Measurements from ENCODE around the gene PRKACA.

DNA sequence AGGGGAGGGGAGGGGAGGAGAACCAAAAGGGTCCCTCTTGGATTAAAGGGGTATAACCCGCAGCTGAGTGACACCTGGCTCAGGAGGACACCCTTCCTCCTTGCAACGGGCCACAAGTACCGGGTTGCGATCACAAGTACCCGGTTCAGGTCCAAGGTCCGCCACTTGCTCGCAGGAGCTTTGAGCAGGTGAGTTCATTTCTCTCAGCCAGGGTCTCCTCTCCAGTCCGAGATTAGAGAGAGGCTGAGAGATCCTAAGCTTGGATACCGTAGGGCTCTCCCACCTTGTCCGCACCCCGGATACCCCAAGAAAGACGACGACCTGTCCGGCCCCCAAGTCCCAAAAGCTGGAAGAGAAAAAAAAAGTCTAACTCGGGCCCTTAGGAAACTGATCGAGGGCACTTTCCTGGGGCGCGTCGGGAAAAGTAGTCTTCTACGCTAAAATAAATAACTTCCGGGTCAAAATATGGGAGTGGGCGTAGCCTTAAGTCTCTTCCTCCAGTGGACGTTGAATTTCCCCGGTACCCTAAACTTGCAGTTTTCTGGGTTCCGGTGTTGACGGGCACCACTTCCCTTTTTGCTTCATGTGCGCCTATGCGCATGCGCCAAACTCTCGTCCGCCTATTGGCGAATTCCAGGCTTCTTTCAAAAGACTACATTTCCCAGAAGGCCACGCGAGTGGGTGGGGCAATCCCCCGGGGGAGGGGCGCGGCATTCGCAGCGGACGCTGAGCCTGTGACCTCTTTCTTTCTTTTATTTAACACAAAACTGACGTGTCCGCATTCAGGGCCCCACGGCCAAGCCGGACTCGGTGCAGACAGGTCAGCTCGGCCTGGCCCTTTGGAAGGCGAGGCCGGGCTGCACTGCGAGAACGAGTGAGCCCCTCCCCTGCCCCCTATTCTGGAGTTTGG lies 36.4 kb downstream of the PRKACA start:
- TF ChIP-seq, protein P1, sequence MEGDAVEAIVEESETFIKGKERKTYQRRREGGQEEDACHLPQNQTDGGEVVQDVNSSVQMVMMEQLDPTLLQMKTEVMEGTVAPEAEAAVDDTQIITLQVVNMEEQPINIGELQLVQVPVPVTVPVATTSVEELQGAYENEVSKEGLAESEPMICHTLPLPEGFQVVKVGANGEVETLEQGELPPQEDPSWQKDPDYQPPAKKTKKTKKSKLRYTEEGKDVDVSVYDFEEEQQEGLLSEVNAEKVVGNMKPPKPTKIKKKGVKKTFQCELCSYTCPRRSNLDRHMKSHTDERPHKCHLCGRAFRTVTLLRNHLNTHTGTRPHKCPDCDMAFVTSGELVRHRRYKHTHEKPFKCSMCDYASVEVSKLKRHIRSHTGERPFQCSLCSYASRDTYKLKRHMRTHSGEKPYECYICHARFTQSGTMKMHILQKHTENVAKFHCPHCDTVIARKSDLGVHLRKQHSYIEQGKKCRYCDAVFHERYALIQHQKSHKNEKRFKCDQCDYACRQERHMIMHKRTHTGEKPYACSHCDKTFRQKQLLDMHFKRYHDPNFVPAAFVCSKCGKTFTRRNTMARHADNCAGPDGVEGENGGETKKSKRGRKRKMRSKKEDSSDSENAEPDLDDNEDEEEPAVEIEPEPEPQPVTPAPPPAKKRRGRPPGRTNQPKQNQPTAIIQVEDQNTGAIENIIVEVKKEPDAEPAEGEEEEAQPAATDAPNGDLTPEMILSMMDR (IDR thresholded peaks at IDR 0.05): no peak
- TF ChIP-seq EZH2 (IDR thresholded peaks at IDR 0.05): peak; percentile 54
- TF ChIP-seq EZH2phosphoT487 (IDR thresholded peaks at IDR 0.05): no peak
